Activated CD4-positive, alpha-beta memory T cell treated with anti-CD3 and anti-CD28 coated beads for 36 hours (primary cell): Measurements from ENCODE around the gene PALLD. TPM values are rescaled to one million over a fixed set of nuclear protein-coding genes. Genes with fewer than 3 reads are reported as not detected.
"Not testable (repeated sequence)": the region's sequence is repeated elsewhere in the genome, so short reads cannot be mapped to it uniquely, and the experiment has no call there.

Source experiments
- CTCF ChIA-PET: fragments of 350-600 bp; sonication (Branson Sonifier 250); formaldehyde crosslinking; loops from one replicate; lab custom pipeline; 2021; ENCODE audit warnings: antibody characterized with exemption, inconsistent platforms; lab: Charles Lee
- POLR2A ChIA-PET: fragments of 350-600 bp; sonication (Branson Sonifier 250); formaldehyde crosslinking; loops from one replicate; lab custom pipeline; 2021; ENCODE audit warnings: antibody characterized with exemption; lab: Charles Lee
- DNase-seq: peaks from one replicate; pipeline ENCODE4 v3.0.0-alpha.2; 2020
- H3K27ac Mint-ChIP-seq: one replicate; pipeline ENCODE4 v1.8.0; 2021; ENCODE audit warnings: mixed read lengths
- H3K27me3 Mint-ChIP-seq: one replicate; pipeline ENCODE4 v1.8.0; 2021; ENCODE audit warnings: mixed read lengths
- H3K36me3 Mint-ChIP-seq: one replicate; pipeline ENCODE4 v1.8.0; 2021; ENCODE audit warnings: mixed read lengths
- H3K4me1 Mint-ChIP-seq: one replicate; pipeline ENCODE4 v1.8.0; 2021; ENCODE audit warnings: low read depth, mixed read lengths
- H3K4me3 Mint-ChIP-seq: one replicate; pipeline ENCODE4 v1.8.0; 2021; ENCODE audit warnings: mild to moderate bottlenecking, mixed read lengths
- H3K9me3 Mint-ChIP-seq: one replicate; pipeline ENCODE4 v1.8.0; 2021; ENCODE audit warnings: mixed read lengths
- intact Hi-C: fragments of 100-400 bp; cut with micrococcal nuclease; formaldehyde crosslinking; loops from one replicate; pipeline ENCODE4 v1.15.1; 2023
- total RNA-seq, 2 experiments: library from RNA; stranded (reverse); gene quantifications; one replicate each; pipeline ENCODE4 v1.2.3, GENCODE V29; 2021

PALLD gene
- total RNA-seq, 2 experiments from 2014 or later, result 8.9 to 9.4 TPM

GRCh38 chr4:168695288-168695687 lies 198.4 kb downstream of the PALLD start:
- Mint-ChIP-seq H3K9me3 (no peaks in the 10 kb centered on the region), H3K27me3 (peaks cover 2% of the 10 kb centered on the region), H3K4me3 (no peak overlapping the region), H3K27ac (no peak overlapping the region), H3K36me3 (no peaks in the 10 kb centered on the region), H3K4me1 (no peaks in the 10 kb centered on the region)
- POLR2A ChIA-PET, result no interaction called here
- intact Hi-C loops, result no loop called here
- CTCF ChIA-PET, result no interaction called here
- no peak for DNase-seq

DNA sequence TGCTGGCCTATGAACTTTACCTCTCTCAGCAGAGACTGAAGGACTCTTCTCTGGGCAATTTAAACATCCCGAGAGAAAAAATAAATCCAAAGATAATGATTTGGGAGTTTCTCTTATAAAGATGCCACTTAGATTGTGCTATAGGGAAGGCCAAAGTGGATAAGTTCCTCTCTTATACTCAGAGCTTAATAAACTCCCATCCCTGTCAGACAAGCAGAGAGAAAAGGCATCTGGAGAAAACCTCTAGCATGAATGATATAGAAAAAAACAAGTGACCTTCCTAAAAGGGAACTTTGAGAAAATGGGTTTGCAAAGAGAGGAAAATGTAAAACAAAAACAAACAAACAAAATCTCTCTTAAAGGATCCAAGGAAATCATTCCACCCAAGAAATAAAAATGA lies 199.4 kb downstream of the PALLD start:
- Mint-ChIP-seq H3K36me3 (no peaks in the 10 kb centered on the region), H3K4me3 (no peak overlapping the region), H3K9me3 (no peaks in the 10 kb centered on the region), H3K27me3 (peaks cover 2% of the 10 kb centered on the region), H3K4me1 (no peaks in the 10 kb centered on the region), H3K27ac (no peak overlapping the region)
- POLR2A ChIA-PET, result no interaction called here
- intact Hi-C loops, result no loop called here
- CTCF ChIA-PET, result interaction anchor here (1.3 kb wide), 1 partner anchor 111 kb away, joined by 4 read pairs; no protein-coding TSS in a partner anchor
- DNase-seq, result no peak

DNA sequence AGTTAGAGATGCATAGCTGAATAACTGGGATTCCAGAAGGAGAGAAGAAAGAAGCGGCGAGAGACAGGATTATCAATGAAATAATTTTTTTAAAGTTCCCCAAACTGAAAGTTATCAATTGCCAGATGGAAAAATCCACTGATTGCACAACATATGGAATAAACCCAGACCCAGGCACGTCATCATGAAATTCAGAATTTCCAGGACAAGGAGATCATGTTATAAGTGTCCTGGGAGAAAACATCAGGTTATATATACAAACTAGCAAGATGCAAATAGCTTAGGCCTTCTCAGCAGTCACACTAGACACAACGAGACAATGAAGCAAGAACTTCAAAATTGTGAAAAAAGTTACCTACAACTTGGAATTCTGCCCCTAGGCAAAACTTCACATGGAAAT lies 200.0 kb downstream of the PALLD start:
- CTCF ChIA-PET, result interaction anchor here (1.3 kb wide), 1 partner anchor 111 kb away, joined by 4 read pairs; no protein-coding TSS in a partner anchor

DNA sequence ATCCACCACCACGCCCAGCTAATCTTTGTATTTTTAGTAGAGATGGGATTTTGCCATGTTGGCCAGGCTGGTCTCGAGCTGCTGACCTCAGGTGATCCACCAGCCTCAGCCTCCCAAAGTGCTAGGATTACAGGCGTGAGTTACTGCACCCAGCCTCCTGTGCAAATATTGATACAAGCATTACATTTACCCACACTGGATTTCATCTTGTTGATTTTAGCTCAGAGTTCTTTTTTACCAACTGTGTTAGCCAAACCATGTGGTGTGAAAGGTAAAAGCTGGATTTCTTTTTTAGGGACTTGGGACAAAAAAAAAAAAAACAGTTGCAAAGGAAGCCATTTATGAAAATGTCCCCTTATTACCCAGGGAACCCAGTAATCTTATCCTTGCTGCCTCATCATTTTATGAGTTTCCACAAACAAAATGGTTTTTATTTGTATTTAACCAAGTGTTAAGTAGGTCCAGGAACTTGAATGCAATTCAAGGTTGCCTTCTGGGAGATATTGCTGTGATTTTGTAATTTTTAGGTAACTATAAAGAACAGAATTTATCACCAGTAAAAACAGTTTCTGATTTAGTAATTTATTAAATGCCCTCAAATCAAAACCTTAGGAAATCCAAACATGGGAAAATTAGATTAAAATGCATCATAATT lies 202.5 kb downstream of the PALLD start:
- Mint-ChIP-seq H3K4me1 (no peaks in the 10 kb centered on the region), H3K4me3 (no peak overlapping the region), H3K36me3 (no peaks in the 10 kb centered on the region), H3K27ac (no peak overlapping the region), H3K27me3 (no peaks in the 10 kb centered on the region), H3K9me3 (no peaks in the 10 kb centered on the region)
- intact Hi-C loops, result no loop called here
- no peak for DNase-seq
- POLR2A ChIA-PET, result no interaction called here
- CTCF ChIA-PET, result no interaction called here

More for the DNA sequence above, 200.0 kb downstream of the PALLD start:
- no peak for DNase-seq
- Mint-ChIP-seq H3K4me1 (no peaks in the 10 kb centered on the region), H3K36me3 (no peaks in the 10 kb centered on the region), H3K27ac (no peak overlapping the region), H3K27me3 (peaks cover 2% of the 10 kb centered on the region), H3K4me3 (no peak overlapping the region), H3K9me3 (no peaks in the 10 kb centered on the region)
- intact Hi-C loops, result no loop called here
- POLR2A ChIA-PET, result no interaction called here

GRCh38 chr4:168701061-168701460 lies 204.2 kb downstream of the PALLD start:
- no peak for DNase-seq

DNA sequence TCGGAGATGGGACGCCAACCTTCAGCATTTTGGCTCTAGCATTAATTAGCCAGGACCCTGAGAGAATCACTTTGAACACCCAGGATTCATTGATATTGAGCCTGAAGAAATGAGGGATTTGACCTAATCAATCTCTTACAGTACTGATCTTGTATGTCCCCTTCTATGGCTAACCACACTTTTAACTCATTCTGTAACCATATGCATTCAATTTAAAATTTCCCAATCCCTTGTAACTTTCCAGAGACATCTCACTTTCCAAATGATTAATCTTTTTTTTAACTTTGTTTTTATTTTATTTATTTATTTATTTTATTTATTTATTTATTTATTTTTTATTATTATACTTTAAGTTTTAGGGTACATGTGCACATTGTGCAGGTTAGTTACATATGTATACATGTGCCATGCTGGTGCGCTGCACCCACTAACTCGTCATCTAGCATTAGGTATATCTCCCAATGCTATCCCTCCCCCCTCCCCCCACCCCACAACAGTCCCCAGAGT lies 205.8 kb downstream of the PALLD start:
- H3K27me3 Mint-ChIP-seq, DNase-seq, CTCF ChIA-PET, POLR2A ChIA-PET, H3K9me3 Mint-ChIP-seq, H3K4me1 Mint-ChIP-seq, H3K27ac Mint-ChIP-seq, intact Hi-C loops, H3K4me3 Mint-ChIP-seq, H3K36me3 Mint-ChIP-seq: not testable (repeated sequence)

More at GRCh38 chr4:168701061-168701460, 204.2 kb downstream of the PALLD start:
- no peaks in the 10 kb centered on the region for H3K36me3 Mint-ChIP-seq
- H3K27ac Mint-ChIP-seq, result no peak overlapping the region
- ChIA-PET CTCF (no interaction called here), POLR2A (no interaction called here)
- H3K27me3 Mint-ChIP-seq, result no peaks in the 10 kb centered on the region
- no peak overlapping the region for H3K4me3 Mint-ChIP-seq
- H3K9me3 Mint-ChIP-seq, result no peaks in the 10 kb centered on the region
- intact Hi-C loops, result no loop called here
- no peaks in the 10 kb centered on the region for H3K4me1 Mint-ChIP-seq

DNA sequence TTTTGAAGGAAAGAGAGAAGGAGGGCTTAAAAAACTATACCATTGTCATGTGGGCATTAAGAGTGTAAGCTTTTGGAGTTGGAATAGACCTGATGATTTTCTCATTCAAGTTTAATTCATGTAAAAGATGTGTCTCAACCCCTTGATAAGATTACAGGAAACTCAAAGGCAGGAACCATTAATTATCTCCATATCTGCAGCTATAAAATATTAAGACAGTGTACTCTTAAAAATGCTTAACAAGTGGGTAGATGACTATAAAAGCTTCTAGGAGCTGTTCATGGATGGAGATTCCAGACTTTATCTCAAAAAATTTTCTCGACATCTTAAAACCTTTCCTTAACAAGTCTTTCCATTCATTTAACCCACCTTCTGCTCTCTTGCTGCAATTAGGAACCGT lies 208.3 kb downstream of the PALLD start:
- H3K36me3 Mint-ChIP-seq, result no peaks in the 10 kb centered on the region

GRCh38 chr4:168707205-168707604 lies 210.4 kb downstream of the PALLD start:
- no peak overlapping the region for H3K27ac Mint-ChIP-seq
- H3K9me3 Mint-ChIP-seq, result no peaks in the 10 kb centered on the region
- H3K4me1 Mint-ChIP-seq, result peaks cover 7% of the 10 kb centered on the region
- CTCF ChIA-PET, result no interaction called here
- intact Hi-C loops, result no loop called here
- H3K4me3 Mint-ChIP-seq, result no peak overlapping the region
- H3K36me3 Mint-ChIP-seq, result no peaks in the 10 kb centered on the region
- POLR2A ChIA-PET, result no interaction called here
- peaks cover 5% of the 10 kb centered on the region for H3K27me3 Mint-ChIP-seq
- DNase-seq, result no peak

More for the DNA sequence above, 208.3 kb downstream of the PALLD start:
- H3K27me3 Mint-ChIP-seq, result peaks cover 5% of the 10 kb centered on the region
- DNase-seq, result no peak
- CTCF ChIA-PET, result no interaction called here
- intact Hi-C loops, result no loop called here
- no peaks in the 10 kb centered on the region for H3K4me1 Mint-ChIP-seq
- H3K9me3 Mint-ChIP-seq, result no peaks in the 10 kb centered on the region
- POLR2A ChIA-PET, result no interaction called here
- H3K27ac Mint-ChIP-seq, result no peak overlapping the region
- no peak overlapping the region for H3K4me3 Mint-ChIP-seq

DNA sequence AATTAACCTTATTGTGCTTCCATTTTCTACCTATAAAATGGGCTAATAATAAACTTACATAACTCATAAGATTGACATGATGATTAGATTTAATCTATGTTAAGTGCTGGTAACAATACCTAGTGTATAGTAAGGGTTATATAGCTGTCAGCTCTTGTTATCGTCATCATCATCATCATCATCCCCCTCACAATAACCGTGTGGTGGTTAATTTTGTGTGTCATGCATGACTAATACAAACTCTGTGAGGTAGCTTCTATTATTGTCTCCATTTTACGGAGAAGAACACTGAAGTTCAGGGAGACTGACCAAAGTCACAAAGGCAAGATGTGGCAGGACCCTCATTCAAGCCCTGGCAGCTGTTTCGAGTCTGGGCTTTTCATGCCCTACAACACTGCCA lies 211.3 kb downstream of the PALLD start:
- intact Hi-C loops, result no loop called here

DNA sequence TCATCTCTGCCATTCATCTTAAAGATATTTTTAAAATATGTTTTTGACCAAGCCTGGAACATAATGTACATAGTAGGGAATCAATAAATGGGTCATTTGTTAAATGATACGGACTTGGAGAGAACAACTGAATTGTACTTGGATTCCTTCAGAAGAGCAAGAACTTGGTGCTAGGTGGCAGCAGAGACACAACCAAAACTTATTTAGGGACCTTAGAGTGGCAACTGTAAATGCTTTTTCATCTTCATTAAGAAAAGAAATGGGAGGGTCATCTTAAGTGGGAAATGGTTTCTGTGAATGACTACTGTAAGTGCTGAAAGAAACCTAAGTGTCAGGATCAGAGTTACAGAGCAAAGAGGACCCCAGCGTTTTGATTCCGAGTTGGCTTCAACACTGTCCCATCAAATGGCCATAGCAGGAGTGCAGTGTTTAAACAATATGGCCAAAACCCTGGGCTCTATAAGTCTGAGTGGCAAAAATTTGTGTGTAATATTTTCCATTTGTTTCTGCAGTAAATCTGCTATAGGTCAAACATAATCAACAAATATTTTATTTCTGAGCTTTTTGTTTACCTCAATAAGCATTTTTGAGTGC lies 213.6 kb downstream of the PALLD start:
- ChIA-PET POLR2A (no interaction called here), CTCF (interaction anchor here (0.8 to 1.7 kb wide), 5 partner anchors 136 to 212 kb away, joined by 3 to 11 read pairs (median 4); no protein-coding TSS in a partner anchor)
- DNase-seq, result no peak
- Mint-ChIP-seq H3K36me3 (no peaks in the 10 kb centered on the region), H3K4me3 (no peak overlapping the region), H3K4me1 (peaks cover 7% of the 10 kb centered on the region), H3K9me3 (no peaks in the 10 kb centered on the region), H3K27me3 (peaks cover 5% of the 10 kb centered on the region), H3K27ac (no peak overlapping the region)
- intact Hi-C loops, result loop anchor here (2.0 kb wide), 1 partner anchor 206 kb away; no protein-coding TSS in a partner anchor

More for the DNA sequence above, 211.3 kb downstream of the PALLD start:
- Mint-ChIP-seq H3K4me3 (no peak overlapping the region), H3K27me3 (peaks cover 5% of the 10 kb centered on the region), H3K9me3 (no peaks in the 10 kb centered on the region), H3K36me3 (no peaks in the 10 kb centered on the region), H3K27ac (no peak overlapping the region), H3K4me1 (peaks cover 7% of the 10 kb centered on the region)
- ChIA-PET CTCF (no interaction called here), POLR2A (interaction anchor here (1.0 kb wide), 1 partner anchor 168 kb away, joined by 4 read pairs; no protein-coding TSS in a partner anchor)
- DNase-seq, result no peak

DNA sequence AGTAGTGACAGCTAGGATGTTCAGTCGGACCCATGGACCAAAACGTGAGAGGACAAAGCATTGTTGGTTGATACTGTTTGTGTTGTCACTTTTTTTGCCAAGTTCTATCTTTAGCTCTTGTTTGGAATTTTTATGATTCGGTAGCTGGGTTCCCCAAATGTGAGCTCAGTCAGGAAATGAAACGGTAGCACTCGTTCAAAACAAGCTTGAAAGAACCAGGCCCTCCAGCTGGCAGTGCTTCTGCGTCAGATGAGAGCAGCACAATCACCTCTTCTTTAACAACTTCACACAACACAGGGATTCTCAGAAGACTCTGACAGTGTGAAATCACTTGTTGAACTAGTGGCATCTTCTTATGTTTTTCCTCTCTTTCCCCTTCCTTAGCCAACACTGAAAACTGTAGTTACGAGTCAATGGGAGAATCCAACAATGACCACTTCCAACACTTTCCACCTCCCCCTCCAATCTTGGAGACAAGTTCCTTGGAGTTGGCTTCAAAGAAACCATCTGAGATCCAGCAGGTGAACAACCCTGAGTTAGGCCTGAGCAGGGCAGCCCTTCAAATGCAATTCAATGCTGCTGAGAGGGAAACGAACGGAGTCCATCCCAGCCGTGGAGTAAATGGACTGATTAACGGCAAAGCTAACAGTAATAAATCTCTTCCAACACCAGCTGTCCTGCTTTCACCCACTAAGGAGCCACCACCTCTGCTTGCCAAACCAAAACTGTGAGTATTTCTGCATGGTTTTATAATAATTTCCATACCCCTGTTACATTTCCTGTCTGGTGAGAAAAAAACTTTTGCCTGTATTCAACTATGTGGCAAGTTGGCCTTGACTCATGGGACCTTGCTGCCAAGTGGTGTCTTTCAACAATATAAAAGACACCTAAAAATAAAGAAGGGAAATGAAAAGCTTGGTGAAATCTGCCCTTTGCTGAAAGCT lies 214.6 kb downstream of the PALLD start:
- H3K4me1 Mint-ChIP-seq, result peaks cover 7% of the 10 kb centered on the region
- no peak for DNase-seq
- ChIA-PET POLR2A (no interaction called here), CTCF (interaction anchor here (1.2 to 1.7 kb wide), 3 partner anchors 205 to 212 kb away, joined by 3 to 4 read pairs (median 4); no protein-coding TSS in a partner anchor)
- no peaks in the 10 kb centered on the region for H3K36me3 Mint-ChIP-seq
- no peak overlapping the region for H3K27ac Mint-ChIP-seq
- no peak overlapping the region for H3K4me3 Mint-ChIP-seq
- H3K27me3 Mint-ChIP-seq, result peaks cover 4% of the 10 kb centered on the region
- intact Hi-C loops, result loop anchor here (2.0 kb wide), 1 partner anchor 205 kb away; no protein-coding TSS in a partner anchor
- no peaks in the 10 kb centered on the region for H3K9me3 Mint-ChIP-seq
